Loucy (cell line): ENCODE results near the gene GC.

Source experiments
- H2AFZ ChIP-seq: fragments of 200-600 bp; sonication (generic); 2 replicates; pipeline ENCODE4 v1.6.0; 2016; ENCODE audit warnings: antibody characterized with exemption, mild to moderate bottlenecking, low read length, moderate library complexity
- H3F3A ChIP-seq: fragments of 200-600 bp; 2 replicates; pipeline ENCODE4 v1.6.0; 2016; ENCODE audit warnings: antibody characterized with exemption, low read depth, mild to moderate bottlenecking
- H3K27me3 ChIP-seq: fragments of 200-600 bp; sonication (generic); 2 replicates; pipeline ENCODE4 v1.6.1; 2014; ENCODE audit warnings: low read length, mild to moderate bottlenecking; ENCODE audit not compliant: insufficient read depth, poor library complexity, severe bottlenecking
- H3K36me3 ChIP-seq: fragments of 200-600 bp; sonication (generic); 2 replicates; pipeline ENCODE4 v1.6.1; 2016; ENCODE audit warnings: low read length; ENCODE audit not compliant: insufficient read depth
- H3K4me1 ChIP-seq: fragments of 200-600 bp; sonication (generic); 2 replicates; pipeline ENCODE4 v1.5.1; 2014; ENCODE audit warnings: low read length, mild to moderate bottlenecking; ENCODE audit not compliant: insufficient read depth, poor library complexity, severe bottlenecking
- H3K4me2 ChIP-seq: fragments of 200-600 bp; sonication (generic); 2 replicates; pipeline ENCODE4 v1.6.0; 2014; ENCODE audit warnings: antibody characterized with exemption, low read length, low read depth, mild to moderate bottlenecking; ENCODE audit not compliant: poor library complexity, severe bottlenecking
- H3K4me3 ChIP-seq: fragments of 200-600 bp; sonication (generic); 2 replicates; pipeline ENCODE4 v1.5.1; 2014; ENCODE audit warnings: low read length, mild to moderate bottlenecking, mixed read lengths; ENCODE audit not compliant: poor library complexity, severe bottlenecking
- H3K79me2 ChIP-seq: fragments of 200-600 bp; sonication (generic); 2 replicates; pipeline ENCODE4 v1.6.1; 2014; ENCODE audit warnings: low read length; ENCODE audit not compliant: insufficient read depth
- H3K9ac ChIP-seq: fragments of 200-600 bp; sonication (generic); 2 replicates; pipeline ENCODE4 v1.6.0; 2014; ENCODE audit warnings: mild to moderate bottlenecking, low read depth, low read length, moderate library complexity; ENCODE audit not compliant: poor library complexity, severe bottlenecking
- H3K9me2 ChIP-seq: fragments of 200-600 bp; sonication (generic); replicated peaks from 2 replicates; pipeline ENCODE4 v1.6.1; 2016; ENCODE audit warnings: low read depth, low read length, mixed read lengths
- H3K9me3 ChIP-seq: fragments of 200-600 bp; sonication (generic); 2 replicates; pipeline ENCODE4 v1.6.1; 2014; ENCODE audit warnings: mild to moderate bottlenecking, antibody characterized with exemption, low read length, low read depth; ENCODE audit not compliant: insufficient read depth
- H4K20me1 ChIP-seq: fragments of 200-600 bp; sonication (generic); 2 replicates; pipeline ENCODE4 v1.6.0; 2014; ENCODE audit warnings: antibody characterized with exemption, low read length, mild to moderate bottlenecking; ENCODE audit not compliant: insufficient read depth, poor library complexity, severe bottlenecking
- EZH2phosphoT487 ChIP-seq: fragments of 200-600 bp; IDR thresholded peaks from 2 replicates; pipeline ENCODE4 v1.6.1; 2018; ENCODE audit warnings: antibody characterized with exemption, mild to moderate bottlenecking, moderate library complexity, borderline replicate concordance
- TF ChIP-seq, protein P1 (sequence below): fragments of 200-600 bp; sonication (generic); conservative IDR thresholded peaks from 2 replicates; pipeline ENCODE4 v1.5.1; 2014; ENCODE audit warnings: mild to moderate bottlenecking, antibody characterized with exemption, low read length

Gene GC

GRCh38 chr4:71732706-71733105, 51.2 kb downstream of the GC start:
- H3K4me3 ChIP-seq: no peak overlapping the region
- no peaks in the 10 kb centered on the region for H3K4me1 ChIP-seq
- H3K4me2 ChIP-seq: no peak overlapping the region
- H3K9ac ChIP-seq: no peak overlapping the region
- no peaks in the 10 kb centered on the region for H3K27me3 ChIP-seq
- H3K79me2 ChIP-seq: no peaks in the 10 kb centered on the region
- H3K36me3 ChIP-seq: no peaks in the 10 kb centered on the region
- no peaks in the 10 kb centered on the region for H3F3A ChIP-seq
- no peaks in the 10 kb centered on the region for H3K9me2 ChIP-seq
- no peaks in the 10 kb centered on the region for H4K20me1 ChIP-seq
- H3K9me3 ChIP-seq: no peaks in the 10 kb centered on the region
- H2AFZ ChIP-seq: no peak overlapping the region
- TF ChIP-seq EZH2phosphoT487: no peak
- TF ChIP-seq, protein P1, sequence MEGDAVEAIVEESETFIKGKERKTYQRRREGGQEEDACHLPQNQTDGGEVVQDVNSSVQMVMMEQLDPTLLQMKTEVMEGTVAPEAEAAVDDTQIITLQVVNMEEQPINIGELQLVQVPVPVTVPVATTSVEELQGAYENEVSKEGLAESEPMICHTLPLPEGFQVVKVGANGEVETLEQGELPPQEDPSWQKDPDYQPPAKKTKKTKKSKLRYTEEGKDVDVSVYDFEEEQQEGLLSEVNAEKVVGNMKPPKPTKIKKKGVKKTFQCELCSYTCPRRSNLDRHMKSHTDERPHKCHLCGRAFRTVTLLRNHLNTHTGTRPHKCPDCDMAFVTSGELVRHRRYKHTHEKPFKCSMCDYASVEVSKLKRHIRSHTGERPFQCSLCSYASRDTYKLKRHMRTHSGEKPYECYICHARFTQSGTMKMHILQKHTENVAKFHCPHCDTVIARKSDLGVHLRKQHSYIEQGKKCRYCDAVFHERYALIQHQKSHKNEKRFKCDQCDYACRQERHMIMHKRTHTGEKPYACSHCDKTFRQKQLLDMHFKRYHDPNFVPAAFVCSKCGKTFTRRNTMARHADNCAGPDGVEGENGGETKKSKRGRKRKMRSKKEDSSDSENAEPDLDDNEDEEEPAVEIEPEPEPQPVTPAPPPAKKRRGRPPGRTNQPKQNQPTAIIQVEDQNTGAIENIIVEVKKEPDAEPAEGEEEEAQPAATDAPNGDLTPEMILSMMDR: peak; percentile 65

GRCh38 chr4:71732066-71732465, 51.8 kb downstream of the GC start:
- H3K4me2 ChIP-seq: no peak overlapping the region
- H3K9me3 ChIP-seq: no peaks in the 10 kb centered on the region
- H3K4me1 ChIP-seq: no peaks in the 10 kb centered on the region
- H3K9me2 ChIP-seq: no peaks in the 10 kb centered on the region
- no peaks in the 10 kb centered on the region for H3F3A ChIP-seq
- no peaks in the 10 kb centered on the region for H4K20me1 ChIP-seq
- no peaks in the 10 kb centered on the region for H3K36me3 ChIP-seq
- no peak overlapping the region for H3K9ac ChIP-seq
- no peak for TF ChIP-seq EZH2phosphoT487
- TF ChIP-seq, protein P1: no peak
- H3K79me2 ChIP-seq: no peaks in the 10 kb centered on the region
- H3K4me3 ChIP-seq: no peak overlapping the region
- no peaks in the 10 kb centered on the region for H3K27me3 ChIP-seq
- no peak overlapping the region for H2AFZ ChIP-seq

DNA sequence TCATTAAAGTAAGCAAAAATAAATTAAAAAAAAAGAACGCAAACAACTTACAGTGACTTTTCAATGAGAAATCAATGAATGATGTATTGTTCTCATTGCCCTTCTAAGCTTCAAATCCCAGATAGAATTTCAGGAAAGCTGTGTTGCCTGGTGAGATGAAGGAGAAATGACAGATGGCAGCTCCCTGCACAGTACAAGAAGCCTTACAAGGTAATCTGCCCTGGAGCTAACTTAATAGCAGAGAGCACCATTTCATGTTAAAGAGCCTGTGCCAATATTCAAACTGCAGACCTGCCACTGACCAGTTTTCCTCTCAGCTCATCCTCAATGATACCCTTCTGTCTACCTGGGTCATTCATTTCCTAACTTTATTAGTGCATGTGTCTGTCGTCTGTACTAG, 54.0 kb downstream of the GC start:
- H3K27me3 ChIP-seq: no peaks in the 10 kb centered on the region
- H3K4me2 ChIP-seq: no peak overlapping the region
- H2AFZ ChIP-seq: no peak overlapping the region
- H3K4me1 ChIP-seq: no peaks in the 10 kb centered on the region
- H3K79me2 ChIP-seq: no peaks in the 10 kb centered on the region
- no peaks in the 10 kb centered on the region for H3F3A ChIP-seq
- H3K36me3 ChIP-seq: no peaks in the 10 kb centered on the region
- TF ChIP-seq EZH2phosphoT487: no peak
- TF ChIP-seq, protein P1: no peak
- H4K20me1 ChIP-seq: no peaks in the 10 kb centered on the region
- H3K9me3 ChIP-seq: no peaks in the 10 kb centered on the region
- H3K9me2 ChIP-seq: no peaks in the 10 kb centered on the region
- H3K4me3 ChIP-seq: no peak overlapping the region
- no peak overlapping the region for H3K9ac ChIP-seq
